HL-60 (cell line): Measurements from ENCODE around the gene FIG4.

ENCODE experiments used
- CTCF ChIP-seq: IDR thresholded peaks from one replicate; pipeline ENCODE4 v1.5.1; 2011; ENCODE audit warnings: low read length, control low read depth, inconsistent platforms; ENCODE audit not compliant: insufficient read depth
- POLR2AphosphoS5 ChIP-seq: IDR thresholded peaks from 2 replicates; pipeline ENCODE4 v1.6.1; 2012; ENCODE audit warnings: low read depth
- SPI1 ChIP-seq: IDR thresholded peaks from 2 replicates; pipeline ENCODE4 v1.6.1; 2012; ENCODE audit warnings: low read depth, mild to moderate bottlenecking, borderline replicate concordance

- TF ChIP-seq CTCF (no peak), SPI1 (no peak), POLR2AphosphoS5 (no peak)
Measured at GRCh38 chr6:109790131-109790530, 99.0 kb downstream of the FIG4 start.
